ENCODE data around the gene HEXIM1. TPM values are rescaled to one million over a fixed set of nuclear protein-coding genes. Genes with fewer than 3 reads are reported as not detected.

HEXIM1 gene
- polyA plus RNA-seq, 3 donors: 2.2 to 14.8 (median 2.5) TPM

- intact Hi-C loops (cut with micrococcal nuclease): loop anchor here (1.0 to 10.0 kb wide), 4 partner anchors 36 to 358 kb away; no protein-coding TSS in a partner anchor
- Mint-ChIP-seq H3K4me3 (peak overlapping the region; percentile 89 to 93), H3K9me3 (no peaks in the 10 kb centered on the region)
These were observed 15.5 kb upstream of the HEXIM1 start for GRCh38 chr17:45132572-45133463.

More at GRCh38 chr17:45132572-45133463, 15.5 kb upstream of the HEXIM1 start:
- Histone ChIP-seq H3K4me1 (ENCODE audit: control insufficient read depth in 1 of 2, insufficient read depth in 2 of 2, low read length in 2 of 2) (peaks cover 20 to 31% of the 10 kb centered on the region in 2 donors), H3K4me3 (replicated peaks in 1 of 3; ENCODE audit: low read depth in 2 of 3, low read length in 3 of 3) (peak overlapping the region; percentile 73 to 98 (median 95)), H3K79me2 (ENCODE audit: insufficient read depth, low read length) (peaks cover 5% of the 10 kb centered on the region), H3K9ac (ENCODE audit: insufficient read depth, low read length, poor library complexity, severe bottlenecking) (peak overlapping the region; percentile 75), H3K27ac (ENCODE audit: low read depth in 1 of 2, low read length in 2 of 2) (peak overlapping the region; percentile 61 to 75), H3K4me2 (replicated peaks; ENCODE audit: extremely low read depth, low read length, poor library complexity, severe bottlenecking) (peak overlapping the region; percentile 98), H4K20me1 (ENCODE audit: insufficient read depth, low read length) (no peaks in the 10 kb centered on the region), H3K36me3 (replicated peaks in 1 of 2; ENCODE audit: control insufficient read depth in 1 of 2, insufficient read depth in 2 of 2, low read length in 2 of 2) (no peaks in the 10 kb centered on the region), H2AFZ (ENCODE audit: insufficient read depth, low read depth, low read length, poor library complexity, severe bottlenecking) (peak overlapping the region; percentile 99), H3K9me3 (replicated peaks in 1 of 2; ENCODE audit: control insufficient read depth in 1 of 2, insufficient read depth in 1 of 2, low read length in 2 of 2) (no peaks in the 10 kb centered on the region), H3K27me3 (ENCODE audit: control insufficient read depth in 2 of 2, insufficient read depth in 2 of 2, low read length in 2 of 2) (peaks cover 0 to 8% of the 10 kb centered on the region in 2 donors)
- H3K4me1 Mint-ChIP-seq: peaks cover 26% of the 10 kb centered on the region
- peak overlapping the region; percentile 63 to 90 (median 82) for H3K27ac Mint-ChIP-seq
- peak; percentile 67 to 74 (median 72) for DNase-seq
- WGBS (ENCODE audit: insufficient coverage): under 1% methylated on average over 58 of the region's 71 CpGs
- peaks cover 7 to 16% (median 12%) of the 10 kb centered on the region in 3 donors for H3K27me3 Mint-ChIP-seq (ENCODE audit: low read depth in 3 of 3)
- H3K36me3 Mint-ChIP-seq: peaks cover 0 to 2% of the 10 kb centered on the region in 2 donors
- TF ChIP-seq, protein P1, sequence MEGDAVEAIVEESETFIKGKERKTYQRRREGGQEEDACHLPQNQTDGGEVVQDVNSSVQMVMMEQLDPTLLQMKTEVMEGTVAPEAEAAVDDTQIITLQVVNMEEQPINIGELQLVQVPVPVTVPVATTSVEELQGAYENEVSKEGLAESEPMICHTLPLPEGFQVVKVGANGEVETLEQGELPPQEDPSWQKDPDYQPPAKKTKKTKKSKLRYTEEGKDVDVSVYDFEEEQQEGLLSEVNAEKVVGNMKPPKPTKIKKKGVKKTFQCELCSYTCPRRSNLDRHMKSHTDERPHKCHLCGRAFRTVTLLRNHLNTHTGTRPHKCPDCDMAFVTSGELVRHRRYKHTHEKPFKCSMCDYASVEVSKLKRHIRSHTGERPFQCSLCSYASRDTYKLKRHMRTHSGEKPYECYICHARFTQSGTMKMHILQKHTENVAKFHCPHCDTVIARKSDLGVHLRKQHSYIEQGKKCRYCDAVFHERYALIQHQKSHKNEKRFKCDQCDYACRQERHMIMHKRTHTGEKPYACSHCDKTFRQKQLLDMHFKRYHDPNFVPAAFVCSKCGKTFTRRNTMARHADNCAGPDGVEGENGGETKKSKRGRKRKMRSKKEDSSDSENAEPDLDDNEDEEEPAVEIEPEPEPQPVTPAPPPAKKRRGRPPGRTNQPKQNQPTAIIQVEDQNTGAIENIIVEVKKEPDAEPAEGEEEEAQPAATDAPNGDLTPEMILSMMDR (IDR thresholded peaks at IDR 0.05): peak; percentile 85
